HG02642 (cell line): ENCODE results near the gene ITGAL.
A peak's percentile ranks its signal among the peaks of the same experiment; 100 is the strongest.
"Not testable (repeated sequence)": the region's sequence is repeated elsewhere in the genome, so short reads cannot be mapped to it uniquely, and the experiment has no call there.

Experiments used
- ATAC-seq: cut with Tn5 transposase; IDR thresholded peaks from one replicate; pipeline ENCODE4 v1.9.1; 2021; ENCODE audit warnings: mild to moderate bottlenecking; ENCODE audit not compliant: unreplicated experiment, poor library complexity

The ITGAL gene

DNA sequence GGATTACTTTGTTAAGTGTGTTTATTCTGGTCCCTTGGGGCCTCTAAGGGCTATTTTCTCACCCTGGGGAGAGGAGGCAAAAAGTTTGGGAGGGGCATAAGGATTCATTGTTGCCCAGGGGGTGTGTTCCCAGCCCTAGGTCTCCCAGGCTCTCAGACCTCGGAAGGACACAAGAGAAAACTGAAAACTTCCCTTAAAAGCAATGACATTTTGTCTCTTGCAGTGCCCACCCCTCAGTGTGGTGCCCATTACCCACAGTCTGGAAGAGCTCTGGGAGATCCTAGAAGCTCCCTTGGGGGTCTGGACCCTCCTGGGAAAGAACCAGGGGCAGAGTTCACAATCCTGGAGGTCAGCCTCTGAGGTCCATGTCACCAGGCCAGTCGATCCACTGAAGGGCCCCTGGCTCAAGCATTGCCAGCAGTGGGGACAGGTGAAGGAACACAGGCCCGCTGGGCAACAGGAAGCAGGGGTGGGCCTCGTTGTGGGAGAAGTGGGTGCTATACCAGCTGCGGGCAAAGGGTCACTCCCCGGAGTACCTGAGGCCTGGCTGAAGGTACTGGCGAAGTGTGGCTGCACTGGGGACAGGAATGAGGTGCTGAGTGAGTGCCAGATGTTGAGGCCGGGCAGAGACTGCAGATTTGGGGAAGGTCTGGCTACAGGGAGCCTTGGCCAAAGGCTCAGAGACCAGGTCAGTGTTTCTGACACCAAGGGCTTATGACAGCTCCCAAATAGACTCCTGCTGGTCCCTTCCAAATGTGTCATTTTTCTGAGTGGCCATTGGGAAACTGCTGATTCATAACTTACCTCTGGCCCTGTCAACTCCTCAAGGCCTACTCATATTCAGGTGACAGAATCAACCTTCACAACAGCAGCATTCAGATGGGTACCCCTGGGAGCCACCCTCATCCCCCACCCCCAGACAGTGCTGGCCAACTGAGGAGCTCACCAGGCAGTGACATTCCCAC lies 66.7 kb downstream of the ITGAL start:
- ATAC-seq, result no peak

DNA sequence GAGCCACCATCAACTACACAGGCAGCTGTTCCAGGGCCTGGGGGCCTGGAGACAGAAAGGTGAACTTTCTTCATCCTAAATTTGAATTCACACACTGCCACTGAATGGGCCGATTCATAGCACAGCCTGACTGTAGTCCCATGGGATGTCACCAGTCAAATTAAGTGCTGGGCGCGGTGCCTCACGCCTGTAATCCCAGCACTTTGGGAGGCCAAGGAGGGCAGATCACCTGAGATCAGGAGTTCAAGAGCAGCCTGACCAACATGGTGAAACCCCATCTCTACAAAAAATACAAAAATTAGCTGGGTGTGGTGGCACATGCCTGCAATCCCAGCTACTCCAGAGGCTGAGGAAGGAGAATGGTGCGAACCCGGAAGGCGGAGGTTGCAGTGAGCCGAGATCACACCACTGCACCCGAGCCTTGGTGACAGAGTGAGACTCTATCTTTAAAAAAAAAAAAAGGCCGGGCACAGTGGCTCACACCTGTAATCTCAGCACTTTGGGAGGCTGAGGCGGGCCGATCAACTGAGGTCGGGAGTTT lies 67.5 kb downstream of the ITGAL start:
- ATAC-seq, result not testable (repeated sequence)

- ATAC-seq, result not testable (repeated sequence)
These were observed 68.4 kb downstream of the ITGAL start for GRCh38 chr16:30540916-30541464.

GRCh38 chr16:30541502-30542329 lies 69.2 kb downstream of the ITGAL start:
- no peak for ATAC-seq

DNA sequence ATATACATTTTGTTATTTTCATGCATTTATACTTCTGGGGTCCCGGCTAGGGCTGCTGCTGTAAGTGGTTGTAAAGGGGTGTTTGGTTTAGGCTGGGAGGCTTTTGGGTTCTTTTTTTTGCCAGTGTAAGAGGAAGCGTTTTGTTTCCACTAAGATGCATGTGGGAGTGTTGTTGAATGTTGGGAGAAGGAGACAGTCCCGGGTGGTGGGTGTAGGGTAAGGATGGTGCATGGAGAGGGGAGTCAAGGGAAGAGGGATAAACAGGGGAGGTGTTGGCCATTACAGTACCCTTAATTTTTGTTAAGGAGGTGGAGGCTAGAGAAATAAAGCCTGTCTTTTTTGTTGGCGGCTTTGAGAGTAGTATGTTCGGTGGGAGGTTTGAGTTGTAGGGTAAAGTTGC lies 70.5 kb downstream of the ITGAL start:
- ATAC-seq, result no peak

- no peak for ATAC-seq
These were observed 73.6 kb downstream of the ITGAL start for GRCh38 chr16:30546115-30546514.

DNA sequence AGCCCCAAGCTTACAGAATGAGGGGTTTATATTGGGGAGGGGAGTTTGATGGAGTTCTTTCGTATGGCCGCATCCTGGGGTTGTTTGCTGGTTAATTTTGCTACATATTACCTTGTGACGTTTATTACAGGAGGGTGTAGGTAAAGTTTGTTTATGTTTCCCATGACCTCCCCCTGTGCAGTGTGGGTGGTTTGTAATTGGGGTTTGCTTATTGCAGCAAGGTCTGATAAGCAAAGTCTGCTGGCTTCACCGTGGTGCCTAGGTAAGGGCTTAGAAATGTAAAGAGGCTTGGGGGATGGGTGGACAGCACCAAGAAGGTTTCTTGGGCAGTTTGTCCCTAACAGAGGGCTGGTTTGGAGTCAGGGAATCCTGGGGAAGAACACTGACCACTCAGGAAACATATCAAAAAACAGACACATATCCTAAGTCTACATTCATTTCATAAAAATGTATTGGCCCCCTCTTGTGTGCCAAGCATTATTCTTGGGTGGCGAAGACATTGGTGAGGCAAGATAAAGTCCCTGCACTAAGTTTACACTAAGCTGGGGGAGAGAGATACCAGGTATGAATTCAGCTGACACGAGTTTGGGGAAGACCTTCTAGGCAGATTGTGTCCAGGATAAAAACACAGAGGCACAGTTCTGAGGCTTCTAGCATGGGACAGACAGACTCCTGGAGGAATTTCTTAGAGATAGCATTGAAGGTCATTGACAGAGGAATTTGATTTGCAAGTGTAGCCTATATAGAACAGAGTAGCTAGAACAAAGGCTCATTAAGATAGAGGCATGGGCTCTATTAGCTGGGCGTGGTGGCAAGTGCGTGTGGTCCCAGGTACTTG lies 76.1 kb downstream of the ITGAL start:
- no peak for ATAC-seq

- no peak for ATAC-seq
These were observed 79.2 kb downstream of the ITGAL start for GRCh38 chr16:30551781-30552180.

DNA sequence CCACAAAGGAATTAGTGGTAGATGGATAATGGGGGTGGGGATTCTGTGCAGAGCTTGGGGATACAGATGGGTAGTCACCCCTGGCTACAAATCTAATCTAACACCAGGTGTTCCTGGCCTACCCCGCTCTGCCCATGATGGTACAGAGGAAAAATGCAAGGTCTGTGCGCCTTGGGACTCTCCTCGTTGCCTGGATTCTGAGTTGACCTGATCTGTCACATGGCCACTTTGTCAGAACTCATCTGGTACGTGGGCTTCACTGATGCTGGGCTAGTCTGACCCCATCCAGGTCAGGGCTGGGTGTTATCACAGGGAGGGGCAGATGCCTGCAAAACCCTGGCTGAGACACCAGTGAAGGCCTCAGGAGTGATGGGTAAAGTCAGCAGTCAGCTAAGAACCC lies 80.4 kb downstream of the ITGAL start:
- ATAC-seq, result no peak

DNA sequence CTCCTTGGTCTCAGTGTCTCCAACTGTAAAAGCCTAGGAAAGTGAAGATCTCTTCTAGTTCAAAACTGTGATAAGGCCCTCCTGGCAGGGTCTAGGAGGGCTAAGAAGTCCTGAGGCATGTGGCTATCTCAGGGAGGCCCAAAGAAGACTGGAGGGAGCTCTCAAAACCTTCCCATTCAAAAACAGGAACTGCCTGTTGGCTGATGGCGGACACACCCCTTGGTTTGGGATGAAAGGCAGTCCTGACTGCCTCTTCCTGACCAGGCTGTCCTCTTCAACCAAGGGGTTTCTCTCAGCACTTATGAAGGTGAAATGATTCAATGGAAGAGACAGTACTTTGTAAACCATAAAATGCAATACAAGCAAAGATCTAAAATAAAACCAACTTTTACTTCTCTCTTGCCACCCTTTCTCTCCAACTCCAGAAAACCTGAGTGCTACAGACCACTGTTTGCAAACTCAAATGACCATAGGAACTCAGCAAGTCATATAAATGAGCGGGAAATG lies 80.9 kb downstream of the ITGAL start:
- ATAC-seq, result no peak

DNA sequence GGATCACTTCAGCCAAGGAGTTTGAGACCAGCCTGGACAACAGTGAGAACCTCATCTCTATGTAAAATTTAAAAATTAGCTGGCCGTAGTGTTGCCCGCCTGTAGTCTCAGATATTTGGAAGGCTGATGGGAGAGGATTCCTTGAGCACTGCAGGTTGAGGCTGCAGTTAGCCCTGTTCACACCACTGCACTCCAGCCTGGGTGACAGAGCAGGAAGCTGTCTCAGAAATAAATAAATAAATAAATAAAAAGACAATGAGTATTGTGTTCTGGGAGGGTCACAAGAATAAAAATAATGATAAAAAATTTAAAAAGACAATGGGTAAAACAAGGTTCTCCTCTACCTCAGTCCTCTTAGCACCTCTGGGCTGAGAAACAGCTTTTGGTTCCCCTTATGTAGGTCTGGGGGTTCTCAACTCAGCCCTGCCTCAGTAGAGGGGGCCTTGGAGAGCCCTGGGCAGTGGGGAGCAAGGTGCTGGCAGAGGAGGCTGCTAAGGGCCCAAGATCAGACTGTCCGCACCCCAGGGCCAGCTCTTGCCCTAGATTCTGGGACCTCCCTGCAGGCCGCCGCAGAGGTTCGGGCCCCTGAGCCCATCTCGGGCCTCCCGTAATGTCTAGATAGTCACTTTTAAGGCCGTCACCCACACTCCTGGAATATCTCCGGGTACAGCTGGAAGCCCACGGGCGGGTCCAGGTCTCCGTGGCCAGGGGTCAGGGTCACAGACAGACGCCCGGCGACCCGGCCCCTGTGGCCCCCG lies 82.2 kb downstream of the ITGAL start:
- ATAC-seq, result no peak

DNA sequence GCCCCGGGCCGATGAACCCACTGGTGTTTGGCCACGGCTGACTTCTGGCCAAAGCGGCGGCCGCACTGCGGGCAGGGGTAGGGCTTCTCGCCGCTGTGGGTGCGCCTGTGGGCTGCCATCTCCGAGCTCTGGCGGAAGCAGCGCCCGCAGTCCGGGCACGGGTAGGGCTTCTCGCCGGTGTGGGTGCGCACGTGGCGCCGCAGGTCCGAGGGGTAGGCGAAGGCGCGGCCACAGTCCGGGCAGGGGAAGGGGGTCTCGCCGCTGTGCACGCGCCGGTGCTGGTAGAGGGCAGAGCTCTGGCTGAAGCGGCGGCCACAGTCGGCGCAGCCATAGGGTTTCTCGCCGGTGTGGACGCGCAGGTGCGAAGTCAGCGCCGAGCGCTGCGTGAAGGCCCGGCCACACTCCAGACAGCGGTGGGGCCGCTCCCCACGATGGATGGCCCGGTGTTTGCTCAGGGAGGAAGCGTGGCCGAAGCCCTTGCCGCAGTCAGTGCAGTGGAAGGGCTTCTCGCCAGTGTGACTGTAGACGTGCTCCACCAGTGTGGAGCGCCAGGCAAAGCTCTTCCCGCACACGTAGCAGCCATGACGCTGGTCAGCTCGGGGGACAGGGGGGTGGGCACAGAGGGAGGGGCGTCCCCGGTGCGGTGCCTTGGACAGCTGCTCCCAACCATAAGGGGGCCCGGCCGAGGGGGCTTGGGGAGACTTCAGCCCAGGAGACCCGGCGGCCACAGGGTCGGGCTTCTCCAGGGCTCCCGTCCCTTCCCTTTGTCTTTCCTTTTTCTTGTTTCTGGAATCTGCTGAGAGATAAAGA lies 83.0 kb downstream of the ITGAL start:
- ATAC-seq, result no peak

GRCh38 chr16:30556125-30556473 lies 83.6 kb downstream of the ITGAL start:
- ATAC-seq, result no peak

DNA sequence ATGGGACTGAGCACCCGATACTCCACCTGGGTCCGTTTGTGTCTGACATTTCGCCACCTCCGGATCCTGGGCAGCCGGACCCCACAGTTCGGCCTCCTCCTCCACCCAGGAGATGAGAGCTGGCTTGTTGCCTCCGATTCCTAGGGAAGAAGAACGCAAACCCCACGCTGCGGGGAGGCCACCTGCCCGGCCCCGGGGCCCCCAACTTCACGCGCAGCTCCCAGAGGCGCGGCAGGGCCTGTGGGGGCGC lies 85.1 kb downstream of the ITGAL start:
- peak; percentile 15 for ATAC-seq

- ATAC-seq, result peak; percentile 85
These were observed 85.6 kb downstream of the ITGAL start, which contains the start of gene ZNF764 for GRCh38 chr16:30557957-30558788. TSS of gene ZNF764 (minus strand) at chr16:30558374. CDS start at chr16:30558182, 192 bp downstream.

GRCh38 chr16:30558789-30559377 lies 86.3 kb downstream of the ITGAL start:
- no peak for ATAC-seq

DNA sequence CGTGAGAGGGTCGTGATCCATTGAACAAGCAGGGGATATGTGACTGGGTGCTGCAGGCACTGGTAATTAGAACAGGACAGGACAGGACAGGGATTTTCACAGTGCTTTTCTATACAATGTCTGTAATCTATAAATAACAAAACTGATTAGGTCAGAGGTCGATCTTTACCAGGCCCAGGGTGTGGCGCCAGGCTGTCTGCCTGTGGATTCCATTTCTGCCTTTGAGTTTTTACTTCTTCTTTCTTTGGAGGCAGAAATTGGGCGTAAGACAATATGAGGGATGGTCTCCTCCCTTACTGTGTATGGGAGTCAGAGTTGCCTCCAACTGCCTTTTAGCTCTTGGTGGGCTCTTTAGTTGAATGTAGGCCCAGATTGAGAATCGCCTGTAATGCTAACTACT lies 87.1 kb downstream of the ITGAL start:
- no peak for ATAC-seq
